ELF-1 (cell line): Measurements from ENCODE around the gene ZC3H4.

Experiments
- DNase-seq: peaks from one replicate; pipeline ENCODE4 v3.0.0-alpha.2; 2016; ENCODE audit warnings: low read depth, low spot score

Gene ZC3H4

DNA sequence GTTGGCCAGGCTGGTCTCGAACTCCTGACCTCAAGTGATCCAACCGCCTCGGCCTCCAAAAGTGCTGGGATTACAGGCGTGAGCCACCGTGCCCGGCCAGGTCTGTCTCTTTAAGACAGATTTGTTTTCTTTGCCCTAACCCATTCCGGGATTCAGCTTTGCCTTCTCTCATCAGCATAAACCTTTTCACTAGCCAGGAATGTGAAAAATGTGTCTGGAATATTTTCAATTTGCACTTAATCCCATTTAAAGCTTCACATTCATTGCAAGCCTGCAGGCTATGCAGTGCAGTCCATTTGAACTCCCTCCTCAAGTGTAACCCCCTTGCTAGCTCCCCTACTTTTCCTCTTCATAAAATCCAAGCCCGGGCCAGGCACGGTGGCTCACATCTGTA, 64.3 kb downstream of the ZC3H4 start:
- DNase-seq, result peak; percentile 76

DNA sequence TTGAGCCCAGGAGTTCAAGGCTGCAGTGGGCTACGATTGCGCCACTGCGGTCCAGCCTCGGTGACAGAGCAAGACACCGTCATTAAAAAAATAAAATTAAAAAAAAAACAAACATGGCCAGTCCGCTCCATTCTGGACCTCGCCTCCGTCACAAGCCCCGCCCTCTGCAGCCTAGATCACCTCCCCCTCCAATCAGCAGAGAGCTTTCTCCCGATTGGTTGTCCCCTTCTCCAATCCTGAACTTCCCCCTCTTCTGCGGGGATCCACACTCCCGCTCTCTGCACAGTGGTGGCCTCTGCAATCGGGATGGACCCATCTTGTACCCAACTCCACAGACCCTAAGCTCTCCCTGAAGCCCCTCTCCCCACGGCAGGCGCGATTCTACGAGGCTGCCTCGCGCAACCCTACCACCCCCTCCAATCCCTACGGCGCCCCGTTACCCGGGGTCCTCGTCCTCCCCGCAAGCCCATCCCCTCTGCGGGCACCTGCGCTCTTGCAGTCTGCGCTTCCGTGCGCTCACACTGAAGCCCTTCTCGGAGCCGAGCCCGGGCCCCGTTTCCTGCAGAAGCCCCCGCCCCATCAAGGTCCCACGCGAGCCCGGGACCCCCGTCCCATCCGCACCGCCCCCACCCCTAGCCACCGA, 65.7 kb downstream of the ZC3H4 start:
- peak; percentile 92 for DNase-seq

DNA sequence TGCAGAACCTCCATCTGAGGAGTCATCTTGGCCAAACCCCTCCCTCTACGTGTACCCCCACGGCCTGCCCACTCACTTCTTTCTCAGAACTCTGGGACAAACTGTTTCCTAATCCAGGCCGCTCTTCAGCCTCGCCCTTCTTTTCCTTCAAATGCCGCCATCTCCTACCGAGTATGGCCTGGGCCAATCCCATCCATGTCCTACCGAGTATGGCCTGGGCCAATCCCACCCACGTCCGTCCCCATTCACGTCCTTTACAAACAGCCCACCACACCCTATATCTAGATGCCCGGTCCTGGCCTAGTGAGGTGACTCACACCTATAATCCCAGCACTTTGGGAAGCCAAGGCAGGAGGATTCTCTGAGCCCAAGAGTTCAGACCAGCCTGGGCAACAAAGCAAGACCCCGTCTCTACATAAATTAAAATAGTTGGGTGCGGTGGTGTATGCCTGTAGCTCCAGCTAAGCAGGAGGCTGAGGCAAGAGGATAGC, 66.3 kb downstream of the ZC3H4 start:
- no peak for DNase-seq

DNA sequence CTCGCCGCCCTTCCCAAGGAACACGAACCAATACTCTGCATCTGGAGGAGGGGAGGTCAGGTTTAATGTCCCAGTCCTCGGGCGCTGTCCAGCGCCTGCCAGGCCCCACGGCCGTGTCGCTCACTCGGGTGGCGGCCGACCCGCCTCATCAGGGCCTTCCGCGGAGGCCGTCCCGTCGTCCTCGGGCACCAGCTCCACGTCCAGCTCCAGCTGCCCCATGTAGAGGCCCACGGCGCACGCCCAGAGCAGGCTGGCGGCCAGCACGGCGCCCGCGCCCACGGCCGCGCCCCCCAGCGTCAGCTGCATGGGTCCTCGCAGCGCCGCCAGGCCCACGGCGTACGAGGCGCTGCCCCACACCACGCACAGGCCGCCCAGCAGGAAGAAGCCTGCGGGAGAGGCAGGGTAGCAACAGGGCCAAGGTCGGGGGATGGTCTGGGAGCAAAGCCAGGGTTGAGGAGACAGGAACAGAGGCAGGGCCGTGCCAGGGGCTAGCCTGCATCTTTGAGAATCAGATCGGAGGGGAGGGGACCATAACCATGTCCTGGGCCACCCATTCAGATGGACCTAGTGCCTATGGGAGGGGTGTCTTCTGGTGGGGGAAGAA, 67.6 kb downstream of the ZC3H4 start:
- DNase-seq, result no peak

DNA sequence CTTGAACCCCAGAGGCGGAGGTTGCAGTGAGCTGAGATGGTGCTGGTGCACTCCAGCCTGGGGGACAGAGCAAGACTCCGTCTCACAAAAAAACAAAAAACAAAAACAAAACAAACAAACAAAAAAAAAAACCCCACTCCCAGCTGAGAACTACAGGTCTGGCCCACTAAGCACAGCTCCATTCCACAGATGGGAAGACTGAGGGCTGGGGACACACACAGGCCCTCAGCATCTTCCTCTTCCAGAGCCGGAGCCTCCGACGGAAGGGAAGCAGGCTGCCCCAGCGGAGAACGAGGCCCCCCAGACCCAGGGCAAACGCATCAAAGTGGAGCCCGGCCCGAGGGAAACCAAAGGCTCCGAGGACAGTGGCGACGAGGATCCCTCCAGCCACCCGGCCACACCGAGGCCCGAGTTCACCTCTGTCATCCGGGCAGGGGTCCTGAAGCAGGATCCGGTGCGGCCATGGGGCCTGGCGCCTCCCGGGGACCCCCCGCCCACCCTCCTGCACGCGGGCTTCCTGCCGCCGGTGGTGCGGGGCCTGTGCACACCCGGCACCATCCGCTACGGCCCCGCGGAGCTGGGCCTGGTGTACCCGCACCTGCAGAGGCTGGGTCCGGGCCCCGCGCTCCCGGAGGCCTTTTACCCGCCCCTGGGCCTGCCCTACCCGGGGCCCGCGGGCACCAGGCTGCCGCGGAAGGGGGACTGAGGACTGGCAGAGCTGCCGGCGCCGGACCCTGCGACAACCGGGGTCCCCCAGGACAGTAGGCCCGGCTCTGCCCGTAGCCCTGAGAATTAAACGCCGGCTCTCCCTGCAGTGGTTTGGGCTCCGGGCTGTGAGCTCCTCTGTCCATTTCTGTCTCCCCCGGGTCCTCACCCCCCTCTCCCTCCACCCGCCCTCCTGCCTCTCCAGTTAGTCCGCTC, 68.4 kb downstream of the ZC3H4 start:
- no peak for DNase-seq

DNA sequence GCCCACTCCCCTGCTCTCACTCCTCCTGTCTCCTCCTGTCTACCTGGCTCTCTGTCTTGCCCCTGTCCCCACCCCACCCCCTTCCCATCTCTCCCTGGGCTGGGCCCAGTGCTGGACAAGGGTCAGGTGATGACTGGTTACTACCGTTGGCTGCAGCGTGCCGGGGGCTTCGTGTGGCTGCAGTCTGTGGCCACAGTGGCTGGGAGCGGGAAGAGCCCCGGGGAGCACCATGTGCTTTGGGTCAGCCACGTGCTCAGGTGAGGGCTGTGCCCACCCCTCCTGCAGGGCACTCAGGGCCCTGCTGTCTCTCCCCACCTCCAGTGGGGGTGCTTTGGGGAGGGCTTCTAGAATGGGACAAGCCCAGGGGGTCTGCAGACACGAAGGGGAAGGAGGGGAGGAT, 72.7 kb downstream of the ZC3H4 start:
- no peak for DNase-seq

DNA sequence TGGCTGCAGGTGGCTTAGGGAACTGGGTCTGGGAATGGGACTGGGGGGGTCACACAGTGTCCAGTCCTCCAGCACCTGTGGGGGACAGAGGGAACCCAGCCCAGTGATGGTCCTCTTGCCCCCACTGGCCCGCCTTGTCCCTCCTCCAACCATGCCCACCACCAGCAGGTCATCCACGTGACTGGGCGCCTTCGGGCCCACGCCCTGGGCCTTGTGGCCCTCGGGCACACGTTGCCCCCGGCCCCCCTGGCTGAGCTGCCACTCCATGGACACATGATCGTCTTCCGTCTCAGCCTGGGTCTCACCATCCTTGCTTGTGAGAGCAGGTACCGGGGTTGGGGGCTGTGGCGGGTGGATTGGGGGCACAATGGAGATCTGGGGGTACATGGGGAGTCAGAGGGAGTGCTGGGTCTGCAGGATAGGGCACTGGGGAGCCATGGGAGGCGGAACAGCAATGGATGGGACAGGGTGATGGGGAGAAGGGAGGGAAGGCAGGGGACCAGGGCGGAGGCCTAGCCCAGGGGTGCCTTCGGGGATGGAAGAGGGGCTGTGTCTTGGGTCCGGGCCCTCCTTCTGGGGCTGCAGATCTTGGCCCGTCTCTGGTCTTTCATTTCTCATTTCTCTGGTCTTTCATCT, 74.2 kb downstream of the ZC3H4 start:
- no peak for DNase-seq

DNA sequence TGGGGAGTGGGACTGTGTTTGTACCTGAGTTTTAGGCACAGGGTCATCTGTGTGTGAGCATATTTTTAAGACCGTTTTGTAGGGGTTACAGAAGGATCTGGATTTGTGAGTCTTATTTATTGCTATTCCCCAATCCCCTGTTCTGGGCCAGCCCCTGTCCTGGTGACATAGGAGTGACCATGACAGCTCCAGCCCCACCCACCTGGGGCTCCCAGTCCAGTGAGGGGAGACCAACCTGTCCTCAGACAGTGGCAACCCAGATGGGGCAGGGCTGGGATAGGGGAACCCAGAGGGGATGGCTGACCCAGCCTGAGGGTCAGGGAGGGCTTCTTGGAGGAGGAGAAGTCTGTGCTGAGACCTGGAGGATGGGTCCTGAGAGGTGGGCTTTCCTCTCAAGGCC, 75.8 kb downstream of the ZC3H4 start:
- DNase-seq, result no peak

DNA sequence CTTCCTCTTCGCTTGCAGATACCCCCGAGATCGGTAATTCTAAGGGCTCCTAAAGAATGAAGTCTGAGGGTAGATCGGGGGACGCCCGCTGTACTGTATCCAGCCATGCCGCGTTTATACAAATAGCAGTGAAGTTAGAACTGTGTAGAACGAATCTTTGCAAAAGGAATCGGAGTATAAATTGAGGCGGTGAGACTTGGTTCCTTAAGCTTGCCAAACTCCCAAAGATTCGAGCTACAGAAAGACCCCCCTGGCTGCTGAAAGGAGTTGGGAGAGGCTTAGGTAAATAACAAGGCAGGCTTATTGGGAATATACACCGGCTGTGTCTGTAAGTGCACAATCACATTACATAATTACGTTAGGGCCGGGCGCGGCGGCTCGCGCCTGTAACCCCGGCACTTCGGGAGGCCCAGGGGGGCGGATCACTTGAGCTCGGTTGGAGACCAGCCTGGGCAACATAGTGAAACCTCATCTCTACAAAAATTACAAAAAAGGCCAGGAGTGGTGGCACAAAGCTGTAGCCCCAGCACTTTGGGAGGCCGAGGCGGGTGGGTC, 77.4 kb downstream of the ZC3H4 start:
- no peak for DNase-seq

DNA sequence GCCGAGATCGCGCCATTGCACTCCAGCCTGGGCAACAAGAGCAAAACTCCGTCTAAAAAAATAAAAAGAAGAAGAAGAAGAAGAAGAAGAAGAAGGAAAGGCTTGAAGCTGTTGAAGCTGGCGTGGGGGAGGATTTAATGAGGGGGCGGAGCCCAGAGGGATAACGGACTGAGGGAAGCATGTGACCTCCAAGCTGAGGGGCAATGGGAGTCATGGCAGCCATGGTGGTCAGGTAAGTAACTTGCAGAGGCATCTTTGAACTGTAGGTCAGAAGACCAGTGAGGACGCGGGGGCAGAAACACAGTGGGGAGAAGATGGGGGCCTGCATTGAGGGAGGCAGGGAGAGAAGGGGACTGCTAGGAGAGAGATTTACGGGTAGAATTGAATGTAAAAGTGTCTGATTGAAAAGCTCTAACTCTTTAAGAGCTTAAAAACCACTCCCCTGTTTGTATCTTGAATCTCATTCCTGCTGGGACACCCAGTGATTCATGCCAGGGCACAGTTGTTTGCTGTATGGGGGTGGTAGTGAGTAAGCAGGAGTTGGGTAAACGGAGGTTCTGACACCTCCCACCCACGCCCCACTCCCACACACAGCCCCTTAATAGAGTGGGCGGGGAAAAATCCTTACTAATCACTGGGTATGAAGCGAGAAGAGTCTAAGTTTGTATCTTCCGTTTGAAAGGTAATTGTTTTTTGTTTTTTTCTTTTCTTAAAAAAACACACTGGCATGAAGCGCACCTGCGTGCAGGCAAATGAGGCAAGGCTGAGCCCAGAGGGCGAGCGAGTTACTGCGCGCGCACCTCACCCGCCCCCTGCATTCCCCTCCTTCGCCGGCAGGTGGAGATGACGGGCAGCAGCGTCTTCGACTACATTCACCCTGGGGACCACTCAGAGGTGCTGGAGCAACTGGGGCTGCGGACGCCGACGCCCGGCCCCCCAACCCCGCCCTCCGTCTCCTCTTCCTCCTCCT, 78.2 kb downstream of the ZC3H4 start:
- DNase-seq, result peak; percentile 97

DNA sequence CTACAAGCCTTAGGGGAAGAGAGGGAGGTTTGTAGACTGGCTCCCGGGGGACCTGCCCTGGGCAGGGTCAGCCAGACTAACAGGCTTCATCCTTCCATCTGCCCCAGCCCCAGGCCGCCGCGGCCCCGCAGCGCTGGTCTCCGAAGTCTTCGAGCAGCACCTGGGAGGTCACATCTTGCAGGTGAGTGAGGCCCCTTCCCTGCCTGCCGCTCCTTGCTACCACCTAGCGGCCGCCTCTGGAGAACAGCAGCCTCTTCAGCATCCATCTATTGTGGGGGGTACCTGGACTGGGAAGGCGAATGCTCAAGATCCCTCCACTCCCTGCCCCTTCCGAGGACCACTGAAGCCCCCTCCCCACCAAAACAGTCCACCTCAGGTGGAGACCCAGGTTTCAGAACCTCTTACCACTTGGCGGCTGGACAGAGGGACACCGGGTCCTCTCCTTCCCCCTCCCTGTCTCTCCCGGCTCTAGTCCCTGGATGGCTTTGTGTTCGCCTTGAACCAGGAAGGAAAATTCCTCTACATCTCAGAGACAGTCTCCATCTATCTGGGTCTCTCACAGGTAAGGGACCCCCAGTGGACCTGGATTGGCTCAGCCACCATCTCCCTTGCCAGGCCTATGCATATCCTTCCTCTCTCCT, 81.3 kb downstream of the ZC3H4 start:
- peak; percentile 84 for DNase-seq

DNA sequence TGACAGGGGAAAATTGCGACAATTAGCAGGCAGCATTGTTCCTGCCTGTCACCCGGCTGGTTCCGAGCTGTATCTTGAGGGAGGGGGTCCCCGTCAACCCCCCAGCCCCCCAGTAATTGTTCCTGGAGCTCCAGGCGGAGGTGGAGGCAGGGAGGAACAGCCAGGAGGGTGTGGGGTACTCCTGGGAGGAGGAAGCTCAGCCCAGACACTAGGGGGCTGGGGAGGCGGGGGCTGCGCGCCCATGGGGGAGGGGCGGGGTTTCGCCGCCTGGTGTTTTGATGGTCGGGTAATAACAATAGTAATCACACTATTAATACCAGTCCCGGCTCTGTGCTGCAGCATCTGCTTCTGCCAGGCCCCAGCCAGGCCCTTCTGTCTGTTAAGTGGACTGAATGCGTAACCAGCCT, 85.4 kb downstream of the ZC3H4 start:
- no peak for DNase-seq

DNA sequence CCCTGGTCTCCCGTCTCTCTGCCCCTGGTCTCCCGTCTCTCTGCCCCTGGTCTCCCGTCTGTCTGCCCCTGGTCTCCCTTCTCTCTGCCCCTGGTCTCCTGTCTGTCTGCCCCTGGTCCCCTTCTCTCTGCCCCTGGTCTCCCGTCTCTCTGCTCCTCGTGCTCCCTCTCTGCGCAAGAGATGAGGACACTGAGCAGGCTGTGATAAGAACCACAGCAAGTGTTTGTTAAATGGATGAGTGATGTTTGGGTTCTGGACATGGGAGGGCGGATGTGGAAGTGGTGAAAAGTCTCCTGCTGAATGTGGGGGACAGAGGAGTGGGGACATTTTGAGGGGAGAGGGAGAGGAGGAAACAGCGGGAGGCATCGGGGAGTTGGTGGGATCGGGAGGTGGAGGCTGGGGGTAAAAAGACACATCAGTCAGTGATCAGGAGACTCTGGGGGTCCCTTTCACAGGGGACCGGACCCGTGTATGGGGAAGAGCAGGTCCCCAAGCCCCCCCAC, 85.9 kb downstream of the ZC3H4 start:
- DNase-seq, result no peak

DNA sequence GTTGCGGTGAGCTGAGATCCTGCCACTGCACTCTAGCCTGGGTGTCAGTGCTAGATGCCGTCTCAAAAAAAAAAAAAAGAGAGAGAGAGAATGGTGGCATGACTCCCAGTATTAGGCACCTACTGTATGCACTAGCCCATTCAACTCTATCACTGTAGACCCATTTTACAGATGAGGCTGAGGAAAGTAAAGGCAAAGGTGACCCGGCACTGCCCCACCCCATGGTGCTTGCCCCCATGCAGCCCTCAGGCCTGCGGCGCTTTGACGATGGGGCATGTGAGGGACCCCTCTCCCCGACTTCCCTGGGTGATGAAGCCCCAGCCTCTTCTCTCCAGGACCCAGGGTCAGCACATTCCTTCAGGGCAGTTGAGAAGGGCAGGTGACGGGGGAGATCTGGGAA, 86.7 kb downstream of the ZC3H4 start:
- DNase-seq, result no peak

DNA sequence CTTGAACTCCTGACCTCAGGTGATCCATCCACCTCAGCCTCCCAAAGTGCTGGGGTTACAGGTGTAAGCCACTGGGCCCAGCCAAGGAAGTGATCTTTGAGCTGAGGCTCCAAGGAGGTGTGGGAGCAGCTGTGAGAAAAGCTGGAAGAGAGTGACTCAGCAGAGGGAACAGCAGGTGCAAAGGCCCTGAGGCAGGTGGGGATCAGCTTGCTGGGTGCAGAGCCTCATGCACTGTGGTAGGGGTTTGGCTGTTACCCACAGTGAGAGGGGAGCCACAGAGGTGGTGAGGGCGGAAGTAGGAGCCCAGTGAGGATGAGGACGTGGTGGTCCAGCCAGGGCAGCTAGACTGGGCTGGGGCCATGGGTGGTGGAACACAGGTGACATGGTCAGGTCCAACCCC, 87.4 kb downstream of the ZC3H4 start:
- DNase-seq, result no peak

DNA sequence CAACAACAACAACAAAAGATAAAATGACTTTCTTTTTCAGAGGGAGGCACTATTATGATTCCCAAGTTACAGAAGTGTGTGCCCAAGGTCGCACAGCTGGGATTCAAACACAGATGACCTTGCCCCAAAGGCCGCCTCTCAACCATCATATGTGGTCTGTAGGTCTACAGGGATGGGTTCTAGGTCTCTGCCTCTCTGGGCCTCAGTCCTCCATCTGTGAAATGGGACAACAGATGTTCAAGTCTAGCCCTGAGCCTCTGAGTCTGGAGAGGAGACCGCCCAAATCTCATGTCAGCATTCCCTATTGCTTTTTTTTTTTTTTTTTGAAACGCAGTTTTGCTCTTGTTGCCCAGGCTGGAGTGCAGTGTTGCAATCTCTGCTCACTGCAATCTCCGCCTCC, 89.1 kb downstream of the ZC3H4 start:
- no peak for DNase-seq

DNA sequence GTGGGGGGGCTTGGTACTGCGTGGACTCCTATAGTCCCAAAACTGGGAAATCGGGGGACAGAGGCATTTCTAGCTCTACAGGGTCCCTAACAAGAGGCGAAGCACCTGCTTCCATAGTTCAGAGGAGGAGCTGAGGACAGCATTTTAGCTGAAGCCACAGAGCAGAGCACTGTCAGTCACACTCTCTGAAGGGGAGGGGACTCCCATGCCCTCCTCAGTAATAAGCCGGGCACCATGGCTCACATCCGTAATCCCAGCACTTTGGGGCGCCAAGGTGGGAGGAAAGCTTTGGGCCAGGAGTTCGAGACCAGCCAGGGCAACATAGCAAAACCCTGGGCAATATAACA, 90.2 kb downstream of the ZC3H4 start:
- no peak for DNase-seq

DNA sequence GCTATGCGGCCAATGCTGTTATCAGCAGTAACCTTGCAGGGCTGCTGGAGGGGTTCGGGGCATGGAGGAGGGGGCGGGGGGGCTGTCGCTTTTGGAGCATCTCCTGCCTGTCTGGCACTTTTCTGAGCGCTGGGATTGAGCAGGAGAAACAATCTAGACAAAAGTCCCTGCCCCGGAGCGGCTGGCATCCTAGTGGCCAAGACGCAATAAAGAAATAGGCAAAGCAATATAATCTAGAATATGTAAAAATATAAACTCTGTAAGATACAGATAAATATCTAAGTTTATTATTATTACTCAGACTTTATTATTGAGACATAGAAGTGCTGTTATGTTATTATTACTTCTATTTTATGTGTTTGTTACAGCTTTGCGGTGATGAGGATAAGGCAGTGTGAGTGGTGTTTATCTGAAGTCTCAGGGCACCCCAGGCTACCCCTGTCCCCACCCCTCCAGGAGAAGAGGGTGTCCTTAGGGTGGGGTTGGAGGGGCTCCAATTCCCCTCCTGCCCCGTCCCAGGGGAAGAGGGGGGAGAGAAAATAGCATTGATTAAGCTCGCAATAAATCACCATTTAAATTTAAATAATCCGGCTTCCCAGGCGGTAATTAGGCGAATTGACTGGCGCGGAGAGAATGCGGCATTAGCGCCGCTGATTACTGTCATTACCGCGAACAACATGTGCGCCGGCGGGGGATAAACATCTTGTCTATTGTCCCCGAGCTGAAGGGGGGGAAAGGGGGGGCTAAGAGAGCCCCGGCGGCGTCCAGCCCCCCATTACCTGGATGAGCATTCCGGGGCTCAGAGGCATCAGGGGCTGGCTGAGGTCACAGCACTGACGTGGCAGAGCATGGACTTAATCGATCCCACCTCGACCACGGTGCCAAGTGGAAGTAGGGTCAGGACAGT, 90.8 kb downstream of the ZC3H4 start:
- peak; percentile 31 for DNase-seq

DNA sequence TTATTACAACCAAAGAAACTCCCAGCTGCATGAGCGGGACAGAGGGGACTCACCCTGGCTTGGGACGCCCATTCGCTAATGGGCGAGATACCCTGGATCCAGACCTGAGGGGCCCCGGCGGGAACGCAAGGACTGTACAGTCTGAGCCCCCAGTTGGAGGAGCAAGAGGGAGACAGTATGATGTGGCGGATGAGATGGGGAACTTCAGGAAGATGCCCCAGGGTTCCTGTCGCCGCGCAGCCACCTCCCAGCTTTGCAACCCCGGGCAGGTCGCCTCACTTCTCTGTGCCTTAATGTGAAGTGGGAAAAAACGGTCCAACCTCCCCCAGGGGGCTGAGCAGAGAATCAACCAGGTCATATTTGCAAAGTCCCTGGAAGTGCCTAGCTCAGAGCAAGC, 91.4 kb downstream of the ZC3H4 start:
- no peak for DNase-seq
